ENCODE results near the gene DMXL1.

- TF ChIP-seq CTCF (IDR thresholded peaks at IDR 0.05; ENCODE audit: low read length) (no peak), EZH2 (IDR thresholded peaks at IDR 0.05; ENCODE audit: borderline replicate concordance, low read length) (no peak)
Observed at GRCh38 chr5:119067450-119067849, 3.4 kb upstream of the DMXL1 start.
